Kidney epithelial cell (primary cell): Measurements from ENCODE around the gene IGF2R. TPM values are rescaled to one million over a fixed set of nuclear protein-coding genes. Genes with fewer than 3 reads are reported as not detected.

Source experiments
- DNase-seq: peaks from one replicate; pipeline ENCODE4 v3.0.0-alpha.2; 2010; ENCODE audit warnings: low read depth
- H3K27me3 ChIP-seq: 2 replicates; pipeline ENCODE4 v1.6.0; 2011; ENCODE audit warnings: low read length; ENCODE audit not compliant: control insufficient read depth, insufficient read depth
- H3K36me3 ChIP-seq: 2 replicates; pipeline ENCODE4 v1.5.1; 2011; ENCODE audit warnings: low read length; ENCODE audit not compliant: control insufficient read depth, insufficient read depth
- H3K4me3 ChIP-seq: 2 replicates; pipeline ENCODE4 v1.5.1; 2011; ENCODE audit warnings: low read depth, mild to moderate bottlenecking, control low read depth, low read length
- CTCF ChIP-seq: IDR thresholded peaks from 2 replicates; pipeline ENCODE4 v1.5.1; 2011; ENCODE audit warnings: mild to moderate bottlenecking, moderate library complexity, low read length, control low read depth, inconsistent platforms; ENCODE audit not compliant: insufficient read depth, poor library complexity, severe bottlenecking
- total RNA-seq: library from RNA; depleted of rRNA; stranded (reverse); fragments of >200 nt; gene quantifications from 2 replicates; pipeline ENCODE4 v1.2.3, GENCODE V29; 2015

IGF2R gene
- total RNA-seq, 1 donor from 2014 or later = 251 TPM

GRCh38 chr6:159995405-159995804 lies 26.5 kb downstream of the IGF2R start:
- H3K36me3 ChIP-seq = no peaks in the 10 kb centered on the region
- no peak overlapping the region for H3K4me3 ChIP-seq
- no peak for DNase-seq
- H3K27me3 ChIP-seq = no peaks in the 10 kb centered on the region
- no peak for TF ChIP-seq CTCF

DNA sequence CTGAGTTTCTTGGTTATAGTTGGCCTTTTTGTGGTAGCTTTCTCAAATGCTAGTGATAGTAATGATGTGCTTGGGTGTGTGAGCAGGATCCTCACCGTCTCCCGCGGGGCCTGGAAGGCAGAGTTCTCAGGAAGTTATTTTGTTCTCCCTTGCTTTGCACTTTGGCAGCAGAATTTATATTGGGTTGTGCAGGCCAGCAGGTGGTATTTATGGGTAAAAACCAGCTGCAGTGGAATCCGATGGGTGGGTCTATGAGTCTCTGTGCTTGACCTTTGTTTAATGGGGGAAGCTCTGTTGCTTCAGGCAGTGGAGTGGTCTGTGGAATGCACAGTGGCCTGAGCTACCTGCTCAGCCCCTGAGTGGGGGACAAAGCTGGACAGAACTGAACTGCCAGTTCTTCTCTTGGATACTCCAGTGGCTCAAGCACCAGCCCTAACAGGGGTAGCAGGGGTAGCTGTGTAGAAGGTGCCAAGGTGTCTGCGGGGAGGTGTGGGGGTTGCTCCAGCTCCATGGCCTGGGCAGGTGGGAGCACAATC lies 27.3 kb downstream of the IGF2R start:
- Histone ChIP-seq H3K36me3 (no peaks in the 10 kb centered on the region), H3K4me3 (no peak overlapping the region), H3K27me3 (no peaks in the 10 kb centered on the region)
- no peak for DNase-seq
- no peak for TF ChIP-seq CTCF

GRCh38 chr6:159996626-159997497 lies 28.0 kb downstream of the IGF2R start:
- no peak overlapping the region for H3K4me3 ChIP-seq
- no peak for TF ChIP-seq CTCF
- H3K36me3 ChIP-seq = no peaks in the 10 kb centered on the region
- no peaks in the 10 kb centered on the region for H3K27me3 ChIP-seq
- no peak for DNase-seq

- Histone ChIP-seq H3K27me3 (no peaks in the 10 kb centered on the region), H3K4me3 (no peak overlapping the region), H3K36me3 (no peaks in the 10 kb centered on the region)
- no peak for TF ChIP-seq CTCF
- no peak for DNase-seq
These were observed 28.7 kb downstream of the IGF2R start for GRCh38 chr6:159997498-159998101.

GRCh38 chr6:159998538-159998937 lies 29.7 kb downstream of the IGF2R start:
- no peak for TF ChIP-seq CTCF
- Histone ChIP-seq H3K36me3 (no peaks in the 10 kb centered on the region), H3K27me3 (no peaks in the 10 kb centered on the region), H3K4me3 (no peak overlapping the region)
- no peak for DNase-seq
